GM23338 (cell line): ENCODE data around the gene IFIT1B. TPM values are rescaled to one million over a fixed set of nuclear protein-coding genes. Genes with fewer than 3 reads are reported as not detected.

ENCODE experiments used
- ATAC-seq: fragments of 200-7000 bp; cut with Tn5 transposase; 3 replicates; pipeline ENCODE4 v1.9.1; 2020
- DNase-seq: peaks from one replicate; pipeline ENCODE4 v3.0.0-alpha.2; 2015; ENCODE audit warnings: low spot score
- H2AFZ ChIP-seq: fragments of 200-600 bp; sonication (generic); 2 replicates; pipeline ENCODE4 v1.8.0; 2016; ENCODE audit warnings: antibody characterized with exemption, mild to moderate bottlenecking, moderate library complexity
- H3F3A ChIP-seq: fragments of 200-600 bp; sonication (generic); replicated peaks from 2 replicates; pipeline ENCODE4 v1.8.0; 2017; ENCODE audit warnings: antibody characterized with exemption, mixed run types, low read depth
- H3K27ac ChIP-seq: fragments of 200-600 bp; sonication (generic); 2 replicates; pipeline ENCODE4 v1.6.1; 2016; ENCODE audit warnings: low read depth
- H3K27me3 ChIP-seq: fragments of 200-600 bp; sonication (generic); 2 replicates; pipeline ENCODE4 v1.8.0; 2016; ENCODE audit warnings: mild to moderate bottlenecking, mixed run types, moderate library complexity; ENCODE audit not compliant: insufficient read depth
- H3K36me3 ChIP-seq: fragments of 200-600 bp; sonication (generic); 2 replicates; pipeline ENCODE4 v1.8.0; 2016; ENCODE audit warnings: mild to moderate bottlenecking; ENCODE audit not compliant: insufficient read depth
- H3K4me1 ChIP-seq: fragments of 200-600 bp; sonication (generic); 2 replicates; pipeline ENCODE4 v1.8.0; 2016; ENCODE audit warnings: mild to moderate bottlenecking, moderate library complexity; ENCODE audit not compliant: insufficient read depth
- H3K4me2 ChIP-seq: fragments of 200-600 bp; sonication (generic); 2 replicates; pipeline ENCODE4 v1.7.1; 2017; ENCODE audit warnings: mixed run types
- H3K4me3 ChIP-seq: fragments of 200-600 bp; sonication (generic); 2 replicates; pipeline ENCODE4 v1.6.1; 2016; ENCODE audit warnings: mixed run types
- H3K79me2 ChIP-seq: fragments of 200-600 bp; sonication (generic); replicated peaks from 2 replicates; pipeline ENCODE4 v1.8.0; 2017; ENCODE audit warnings: mild to moderate bottlenecking; ENCODE audit not compliant: insufficient read depth
- H3K9me2 ChIP-seq: fragments of 200-600 bp; sonication (generic); 2 replicates; pipeline ENCODE4 v1.8.0; 2017; ENCODE audit not compliant: insufficient read depth
- H4K20me1 ChIP-seq: fragments of 200-600 bp; sonication (generic); replicated peaks from 2 replicates; pipeline ENCODE4 v1.8.0; 2017; ENCODE audit warnings: mild to moderate bottlenecking; ENCODE audit not compliant: insufficient read depth
- H3K27ac Mint-ChIP-seq: 2 replicates; pipeline ENCODE4 v1.8.0; 2020; ENCODE audit warnings: inconsistent platforms, mild to moderate bottlenecking, moderate library complexity, mixed read lengths
- H3K27me3 Mint-ChIP-seq: 3 replicates; pipeline ENCODE4 v1.8.0; 2022; ENCODE audit warnings: low read depth, mild to moderate bottlenecking, moderate library complexity, mixed read lengths, inconsistent platforms; ENCODE audit not compliant: insufficient read depth, poor library complexity
- H3K36me3 Mint-ChIP-seq: 3 replicates; pipeline ENCODE4 v1.8.0; 2021; ENCODE audit warnings: low read depth, mild to moderate bottlenecking, inconsistent platforms, moderate library complexity, mixed read lengths
- H3K4me1 Mint-ChIP-seq: 3 replicates; pipeline ENCODE4 v1.8.0; 2020; ENCODE audit warnings: mild to moderate bottlenecking, inconsistent platforms, mixed read lengths
- H3K4me3 Mint-ChIP-seq: 3 replicates; pipeline ENCODE4 v1.8.0; 2021; ENCODE audit warnings: moderate library complexity, mild to moderate bottlenecking, inconsistent platforms, mixed read lengths
- H3K9me3 Mint-ChIP-seq: 3 replicates; pipeline ENCODE4 v1.8.0; 2020; ENCODE audit warnings: moderate library complexity, mild to moderate bottlenecking, inconsistent platforms, mixed read lengths
- CREB1 ChIP-seq: fragments of 250-450 bp; sonication (Bioruptor Pico); IDR thresholded peaks from 2 replicates; pipeline ENCODE4 v1.5.0; 2020; ENCODE audit warnings: low read depth, mild to moderate bottlenecking, moderate library complexity
- EZH2 ChIP-seq: fragments of 200-600 bp; sonication (generic); IDR thresholded peaks from one replicate; pipeline ENCODE4 v1.8.0; 2017; ENCODE audit warnings: antibody characterized with exemption, mild to moderate bottlenecking, low read depth; ENCODE audit not compliant: unreplicated experiment
- EZH2phosphoT487 ChIP-seq: fragments of 200-600 bp; sonication (generic); IDR thresholded peaks from one replicate; pipeline ENCODE4 v1.8.1; 2018; ENCODE audit warnings: antibody characterized with exemption; ENCODE audit not compliant: unreplicated experiment
- JUNB ChIP-seq: IDR thresholded peaks from one replicate; pipeline ENCODE4 v1.6.1; 2016; ENCODE audit warnings: antibody characterized with exemption; ENCODE audit not compliant: unreplicated experiment
- NANOG ChIP-seq: IDR thresholded peaks from 2 replicates; pipeline ENCODE4 v1.6.1; 2016; ENCODE audit warnings: antibody characterized with exemption, borderline replicate concordance
- STAT1 ChIP-seq: IDR thresholded peaks from one replicate; pipeline ENCODE4 v1.6.1; 2016; ENCODE audit warnings: antibody characterized with exemption; ENCODE audit not compliant: unreplicated experiment
- ZNF114 ChIP-seq: fragments of 250-450 bp; sonication (Bioruptor Pico); IDR thresholded peaks from 2 replicates; pipeline ENCODE4 v1.5.0; 2020; ENCODE audit warnings: mild to moderate bottlenecking, moderate library complexity
- ZNF331 ChIP-seq: fragments of 250-450 bp; sonication (Bioruptor Pico); IDR thresholded peaks from 2 replicates; pipeline ENCODE4 v1.5.0; 2020; ENCODE audit warnings: low read depth, mild to moderate bottlenecking, moderate library complexity
- polyA plus RNA-seq: library from polyadenylated mRNA; unstranded; fragments of >200 nt; fragmentation: Nextera tagmentation; extraction: Ambion mirVana; gene quantifications from 2 replicates; pipeline ENCODE4 v1.2.1, GENCODE V29; 2016
- total RNA-seq: library from RNA; depleted of rRNA; stranded (reverse); fragments of >200 nt; shearing (Covaris generic); gene quantifications from 2 replicates; pipeline ENCODE4 v1.2.3, GENCODE V29; 2014
- TF ChIP-seq, protein P1 (sequence below): IDR thresholded peaks from one replicate; pipeline ENCODE4 v1.6.1; 2018; ENCODE audit warnings: antibody characterized with exemption; ENCODE audit not compliant: unreplicated experiment
- TF ChIP-seq, protein P2 (sequence below): IDR thresholded peaks from 2 replicates; pipeline ENCODE4 v1.6.1; 2016; ENCODE audit warnings: antibody characterized with exemption
- TF ChIP-seq, protein P3 (sequence below): fragments of 250-450 bp; sonication (Bioruptor Pico); IDR thresholded peaks from 2 replicates; pipeline ENCODE4 v1.5.0; 2020; ENCODE audit warnings: mild to moderate bottlenecking, moderate library complexity
- TF ChIP-seq, protein P4 (sequence below), 2 experiments: fragments of 200-600 bp in 1 of 2; sonication (generic) in 1 of 2; conservative IDR thresholded peaks; 2 replicates each; pipeline versions ENCODE4 v1.5.1 to v1.6.1; 2016 to 2017; ENCODE audit warnings: antibody characterized with exemption in 2 of 2, low read depth in 2 of 2, mild to moderate bottlenecking in 2 of 2, moderate library complexity in 1 of 2

Gene IFIT1B
- total and polyA plus RNA-seq, 2 experiments from 2014 or later: 0.10 TPM; not detected in 1

DNA sequence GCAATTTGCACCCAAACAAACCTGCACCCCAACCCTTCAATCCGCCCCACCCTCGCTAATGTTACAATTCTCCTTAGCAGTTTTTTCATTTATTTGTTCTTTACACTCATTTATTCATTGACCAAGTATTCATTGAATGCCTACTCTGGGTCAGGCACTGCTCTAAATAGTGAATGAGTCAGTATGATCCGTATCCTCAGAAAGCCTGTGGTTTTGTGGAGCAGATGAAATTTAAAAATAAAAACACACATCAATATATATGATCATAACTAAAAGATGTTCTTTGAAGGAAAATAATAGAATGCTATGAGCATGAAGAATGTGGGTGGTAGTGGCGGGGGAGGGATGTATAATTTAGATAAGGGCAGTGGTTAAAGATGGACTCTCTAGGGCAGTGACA is 49.8 kb downstream of the IFIT1B start (continued):
- TF ChIP-seq, protein P1, sequence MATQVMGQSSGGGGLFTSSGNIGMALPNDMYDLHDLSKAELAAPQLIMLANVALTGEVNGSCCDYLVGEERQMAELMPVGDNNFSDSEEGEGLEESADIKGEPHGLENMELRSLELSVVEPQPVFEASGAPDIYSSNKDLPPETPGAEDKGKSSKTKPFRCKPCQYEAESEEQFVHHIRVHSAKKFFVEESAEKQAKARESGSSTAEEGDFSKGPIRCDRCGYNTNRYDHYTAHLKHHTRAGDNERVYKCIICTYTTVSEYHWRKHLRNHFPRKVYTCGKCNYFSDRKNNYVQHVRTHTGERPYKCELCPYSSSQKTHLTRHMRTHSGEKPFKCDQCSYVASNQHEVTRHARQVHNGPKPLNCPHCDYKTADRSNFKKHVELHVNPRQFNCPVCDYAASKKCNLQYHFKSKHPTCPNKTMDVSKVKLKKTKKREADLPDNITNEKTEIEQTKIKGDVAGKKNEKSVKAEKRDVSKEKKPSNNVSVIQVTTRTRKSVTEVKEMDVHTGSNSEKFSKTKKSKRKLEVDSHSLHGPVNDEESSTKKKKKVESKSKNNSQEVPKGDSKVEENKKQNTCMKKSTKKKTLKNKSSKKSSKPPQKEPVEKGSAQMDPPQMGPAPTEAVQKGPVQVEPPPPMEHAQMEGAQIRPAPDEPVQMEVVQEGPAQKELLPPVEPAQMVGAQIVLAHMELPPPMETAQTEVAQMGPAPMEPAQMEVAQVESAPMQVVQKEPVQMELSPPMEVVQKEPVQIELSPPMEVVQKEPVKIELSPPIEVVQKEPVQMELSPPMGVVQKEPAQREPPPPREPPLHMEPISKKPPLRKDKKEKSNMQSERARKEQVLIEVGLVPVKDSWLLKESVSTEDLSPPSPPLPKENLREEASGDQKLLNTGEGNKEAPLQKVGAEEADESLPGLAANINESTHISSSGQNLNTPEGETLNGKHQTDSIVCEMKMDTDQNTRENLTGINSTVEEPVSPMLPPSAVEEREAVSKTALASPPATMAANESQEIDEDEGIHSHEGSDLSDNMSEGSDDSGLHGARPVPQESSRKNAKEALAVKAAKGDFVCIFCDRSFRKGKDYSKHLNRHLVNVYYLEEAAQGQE: no peak
- TF ChIP-seq, protein P2, sequence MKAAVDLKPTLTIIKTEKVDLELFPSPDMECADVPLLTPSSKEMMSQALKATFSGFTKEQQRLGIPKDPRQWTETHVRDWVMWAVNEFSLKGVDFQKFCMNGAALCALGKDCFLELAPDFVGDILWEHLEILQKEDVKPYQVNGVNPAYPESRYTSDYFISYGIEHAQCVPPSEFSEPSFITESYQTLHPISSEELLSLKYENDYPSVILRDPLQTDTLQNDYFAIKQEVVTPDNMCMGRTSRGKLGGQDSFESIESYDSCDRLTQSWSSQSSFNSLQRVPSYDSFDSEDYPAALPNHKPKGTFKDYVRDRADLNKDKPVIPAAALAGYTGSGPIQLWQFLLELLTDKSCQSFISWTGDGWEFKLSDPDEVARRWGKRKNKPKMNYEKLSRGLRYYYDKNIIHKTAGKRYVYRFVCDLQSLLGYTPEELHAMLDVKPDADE: no peak
- TF ChIP-seq ZNF331 (no peak), STAT1 (no peak), JUNB (no peak), ZNF114 (CRISPR knock-in tag) (no peak)

DNA sequence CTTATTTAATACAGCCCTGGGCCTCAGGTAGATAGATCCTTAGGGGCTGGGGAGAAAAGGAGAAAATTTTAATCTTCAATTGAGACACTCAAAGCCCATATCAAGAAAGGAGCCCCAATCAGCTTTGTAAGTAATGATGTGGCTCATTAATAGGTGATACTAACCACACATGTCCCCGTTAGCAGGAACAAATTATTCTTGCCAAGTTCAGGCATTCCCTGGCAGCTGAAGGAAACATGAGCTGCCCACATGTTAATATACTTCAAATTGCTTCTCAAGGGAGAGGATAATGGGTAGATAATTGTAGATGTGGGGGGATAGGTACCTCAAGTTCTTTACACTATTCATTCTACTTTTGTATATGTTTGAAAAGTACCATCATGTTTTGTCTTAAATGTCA is 51.0 kb downstream of the IFIT1B start:
- H3K4me1 ChIP-seq: peaks cover 19% of the 10 kb centered on the region
- H3K36me3 Mint-ChIP-seq: no peaks in the 10 kb centered on the region
- H3K27me3 Mint-ChIP-seq: peaks cover 2% of the 10 kb centered on the region
- H4K20me1 ChIP-seq: no peaks in the 10 kb centered on the region
- no peaks in the 10 kb centered on the region for H3K36me3 ChIP-seq
- H3K4me2 ChIP-seq: no peak overlapping the region
- no peaks in the 10 kb centered on the region for H3K27me3 ChIP-seq
- ATAC-seq (no peak), DNase-seq (no peak)
- peaks cover 36% of the 10 kb centered on the region for H3K4me1 Mint-ChIP-seq
- no peak overlapping the region for H3K27ac ChIP-seq
- no peak overlapping the region for H3K4me3 ChIP-seq
- H2AFZ ChIP-seq: no peak overlapping the region
- H3K9me3 Mint-ChIP-seq: no peaks in the 10 kb centered on the region
- no peaks in the 10 kb centered on the region for H3K9me2 ChIP-seq
- no peak overlapping the region for H3K4me3 Mint-ChIP-seq
- no peak overlapping the region for H3K27ac Mint-ChIP-seq
- H3F3A ChIP-seq: no peaks in the 10 kb centered on the region
- H3K79me2 ChIP-seq: no peaks in the 10 kb centered on the region
- TF ChIP-seq, protein P2: no peak
- TF ChIP-seq JUNB: no peak
- TF ChIP-seq, protein P3, sequence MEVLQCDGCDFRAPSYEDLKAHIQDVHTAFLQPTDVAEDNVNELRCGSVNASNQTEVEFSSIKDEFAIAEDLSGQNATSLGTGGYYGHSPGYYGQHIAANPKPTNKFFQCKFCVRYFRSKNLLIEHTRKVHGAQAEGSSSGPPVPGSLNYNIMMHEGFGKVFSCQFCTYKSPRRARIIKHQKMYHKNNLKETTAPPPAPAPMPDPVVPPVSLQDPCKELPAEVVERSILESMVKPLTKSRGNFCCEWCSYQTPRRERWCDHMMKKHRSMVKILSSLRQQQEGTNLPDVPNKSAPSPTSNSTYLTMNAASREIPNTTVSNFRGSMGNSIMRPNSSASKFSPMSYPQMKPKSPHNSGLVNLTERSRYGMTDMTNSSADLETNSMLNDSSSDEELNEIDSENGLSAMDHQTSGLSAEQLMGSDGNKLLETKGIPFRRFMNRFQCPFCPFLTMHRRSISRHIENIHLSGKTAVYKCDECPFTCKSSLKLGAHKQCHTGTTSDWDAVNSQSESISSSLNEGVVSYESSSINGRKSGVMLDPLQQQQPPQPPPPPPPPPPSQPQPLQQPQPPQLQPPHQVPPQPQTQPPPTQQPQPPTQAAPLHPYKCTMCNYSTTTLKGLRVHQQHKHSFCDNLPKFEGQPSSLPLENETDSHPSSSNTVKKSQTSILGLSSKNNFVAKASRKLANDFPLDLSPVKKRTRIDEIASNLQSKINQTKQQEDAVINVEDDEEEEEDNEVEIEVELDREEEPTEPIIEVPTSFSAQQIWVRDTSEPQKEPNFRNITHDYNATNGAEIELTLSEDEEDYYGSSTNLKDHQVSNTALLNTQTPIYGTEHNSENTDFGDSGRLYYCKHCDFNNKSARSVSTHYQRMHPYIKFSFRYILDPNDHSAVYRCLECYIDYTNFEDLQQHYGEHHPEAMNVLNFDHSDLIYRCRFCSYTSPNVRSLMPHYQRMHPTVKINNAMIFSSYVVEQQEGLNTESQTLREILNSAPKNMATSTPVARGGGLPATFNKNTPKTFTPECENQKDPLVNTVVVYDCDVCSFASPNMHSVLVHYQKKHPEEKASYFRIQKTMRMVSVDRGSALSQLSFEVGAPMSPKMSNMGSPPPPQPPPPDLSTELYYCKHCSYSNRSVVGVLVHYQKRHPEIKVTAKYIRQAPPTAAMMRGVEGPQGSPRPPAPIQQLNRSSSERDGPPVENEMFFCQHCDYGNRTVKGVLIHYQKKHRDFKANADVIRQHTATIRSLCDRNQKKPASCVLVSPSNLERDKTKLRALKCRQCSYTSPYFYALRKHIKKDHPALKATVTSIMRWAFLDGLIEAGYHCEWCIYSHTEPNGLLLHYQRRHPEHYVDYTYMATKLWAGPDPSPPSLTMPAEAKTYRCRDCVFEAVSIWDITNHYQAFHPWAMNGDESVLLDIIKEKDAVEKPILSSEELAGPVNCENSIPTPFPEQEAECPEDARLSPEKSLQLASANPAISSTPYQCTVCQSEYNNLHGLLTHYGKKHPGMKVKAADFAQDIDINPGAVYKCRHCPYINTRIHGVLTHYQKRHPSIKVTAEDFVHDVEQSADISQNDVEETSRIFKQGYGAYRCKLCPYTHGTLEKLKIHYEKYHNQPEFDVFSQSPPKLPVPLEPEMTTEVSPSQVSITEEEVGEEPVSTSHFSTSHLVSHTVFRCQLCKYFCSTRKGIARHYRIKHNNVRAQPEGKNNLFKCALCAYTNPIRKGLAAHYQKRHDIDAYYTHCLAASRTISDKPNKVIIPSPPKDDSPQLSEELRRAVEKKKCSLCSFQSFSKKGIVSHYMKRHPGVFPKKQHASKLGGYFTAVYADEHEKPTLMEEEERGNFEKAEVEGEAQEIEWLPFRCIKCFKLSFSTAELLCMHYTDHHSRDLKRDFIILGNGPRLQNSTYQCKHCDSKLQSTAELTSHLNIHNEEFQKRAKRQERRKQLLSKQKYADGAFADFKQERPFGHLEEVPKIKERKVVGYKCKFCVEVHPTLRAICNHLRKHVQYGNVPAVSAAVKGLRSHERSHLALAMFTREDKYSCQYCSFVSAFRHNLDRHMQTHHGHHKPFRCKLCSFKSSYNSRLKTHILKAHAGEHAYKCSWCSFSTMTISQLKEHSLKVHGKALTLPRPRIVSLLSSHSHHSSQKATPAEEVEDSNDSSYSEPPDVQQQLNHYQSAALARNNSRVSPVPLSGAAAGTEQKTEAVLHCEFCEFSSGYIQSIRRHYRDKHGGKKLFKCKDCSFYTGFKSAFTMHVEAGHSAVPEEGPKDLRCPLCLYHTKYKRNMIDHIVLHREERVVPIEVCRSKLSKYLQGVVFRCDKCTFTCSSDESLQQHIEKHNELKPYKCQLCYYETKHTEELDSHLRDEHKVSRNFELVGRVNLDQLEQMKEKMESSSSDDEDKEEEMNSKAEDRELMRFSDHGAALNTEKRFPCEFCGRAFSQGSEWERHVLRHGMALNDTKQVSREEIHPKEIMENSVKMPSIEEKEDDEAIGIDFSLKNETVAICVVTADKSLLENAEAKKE: no peak
- TF ChIP-seq, protein P4, sequence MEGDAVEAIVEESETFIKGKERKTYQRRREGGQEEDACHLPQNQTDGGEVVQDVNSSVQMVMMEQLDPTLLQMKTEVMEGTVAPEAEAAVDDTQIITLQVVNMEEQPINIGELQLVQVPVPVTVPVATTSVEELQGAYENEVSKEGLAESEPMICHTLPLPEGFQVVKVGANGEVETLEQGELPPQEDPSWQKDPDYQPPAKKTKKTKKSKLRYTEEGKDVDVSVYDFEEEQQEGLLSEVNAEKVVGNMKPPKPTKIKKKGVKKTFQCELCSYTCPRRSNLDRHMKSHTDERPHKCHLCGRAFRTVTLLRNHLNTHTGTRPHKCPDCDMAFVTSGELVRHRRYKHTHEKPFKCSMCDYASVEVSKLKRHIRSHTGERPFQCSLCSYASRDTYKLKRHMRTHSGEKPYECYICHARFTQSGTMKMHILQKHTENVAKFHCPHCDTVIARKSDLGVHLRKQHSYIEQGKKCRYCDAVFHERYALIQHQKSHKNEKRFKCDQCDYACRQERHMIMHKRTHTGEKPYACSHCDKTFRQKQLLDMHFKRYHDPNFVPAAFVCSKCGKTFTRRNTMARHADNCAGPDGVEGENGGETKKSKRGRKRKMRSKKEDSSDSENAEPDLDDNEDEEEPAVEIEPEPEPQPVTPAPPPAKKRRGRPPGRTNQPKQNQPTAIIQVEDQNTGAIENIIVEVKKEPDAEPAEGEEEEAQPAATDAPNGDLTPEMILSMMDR (conservative IDR thresholded peaks at IDR 0.05; ENCODE audit: low read depth in 2 of 2): no peak
- no peak for TF ChIP-seq EZH2phosphoT487
- TF ChIP-seq EZH2: no peak
- TF ChIP-seq ZNF331: no peak
- TF ChIP-seq NANOG: no peak
- no peak for TF ChIP-seq CREB1 (CRISPR knock-in tag)
